Right lung (tissue), 5 donors: ENCODE results near the gene CLEC4E. TPM values are rescaled to one million over a fixed set of nuclear protein-coding genes. Genes with fewer than 3 reads are reported as not detected.

ENCODE experiments used
- polyA plus RNA-seq, 5 donors: library from polyadenylated mRNA; unstranded; fragments of 120-200 nt; gene quantifications; one replicate each; pipeline versions ENCODE4 v1.2.1 to v1.2.3, GENCODE V29; 2013; ENCODE audit warnings: inconsistent platforms in 1 of 5, low replicate concordance in 1 of 5; ENCODE audit not compliant: insufficient read length in 5 of 5, insufficient read depth in 1 of 5

CLEC4E gene
- polyA plus RNA-seq, 5 donors = 0.17 to 0.84 (median 0.42) TPM

Other genes with a start within 250 kb of the CLEC4E start
- gene CLEC6A, start 84.9 kb downstream of the CLEC4E start, polyA plus RNA-seq = not detected
- gene CLEC4D, start 27.4 kb downstream of the CLEC4E start, polyA plus RNA-seq = under 1 TPM in 4 of 5 donors, not detected in 1; 0.07 to 0.39 (median 0.25) TPM
- under 1 TPM in 2 of 5 donors, not detected in 3; 0.09 to 0.15 TPM for gene AICDA, start 72.0 kb upstream of the CLEC4E start, polyA plus RNA-seq
- 1 to 10 TPM in 2 of 5 donors, under 1 TPM in 3; 0.43 to 4.9 (median 0.84) TPM for gene MFAP5, start 121.9 kb upstream of the CLEC4E start, polyA plus RNA-seq
- 100 to 1,000 TPM in 4 of 5 donors, 10 to 100 TPM in 1; 89.6 to 167 (median 132) TPM for gene RIMKLB, start 157.1 kb upstream of the CLEC4E start, polyA plus RNA-seq